Activated T-helper 2 cell treated with anti-CD3 and anti-CD28 coated beads, Interferon-gamma antibody, Interleukin-2, Interleukin-4, amounts not matched to agents 10 μg/mL and 5 μg/mL and 100 μg/mL, durations not matched to agents 14 hours and 24 hours and 36 hours (primary cell): Measurements from ENCODE around the gene CKAP5. TPM values are rescaled to one million over a fixed set of nuclear protein-coding genes. Genes with fewer than 3 reads are reported as not detected.

Source experiments
- DNase-seq: peaks from one replicate; pipeline ENCODE4 v3.0.0; 2021; ENCODE audit warnings: low spot score
- H3K27ac Mint-ChIP-seq: one replicate; pipeline ENCODE4 v1.8.0; 2021; ENCODE audit warnings: mixed read lengths
- H3K27me3 Mint-ChIP-seq: one replicate; pipeline ENCODE4 v1.8.0; 2021; ENCODE audit warnings: low read depth, mixed read lengths
- H3K36me3 Mint-ChIP-seq: one replicate; pipeline ENCODE4 v1.8.0; 2021; ENCODE audit warnings: low read depth, mixed read lengths
- H3K4me1 Mint-ChIP-seq: one replicate; pipeline ENCODE4 v1.8.0; 2021; ENCODE audit warnings: low read depth, mixed read lengths
- H3K4me3 Mint-ChIP-seq: one replicate; pipeline ENCODE4 v1.8.0; 2021; ENCODE audit warnings: low read depth, mild to moderate bottlenecking, moderate library complexity, mixed read lengths
- H3K9me3 Mint-ChIP-seq: one replicate; pipeline ENCODE4 v1.8.0; 2021; ENCODE audit warnings: mixed read lengths
- intact Hi-C: fragments of 100-400 bp; cut with micrococcal nuclease; formaldehyde crosslinking; loops from one replicate; pipeline ENCODE4 v1.15.1; 2023
- total RNA-seq: library from RNA; stranded (reverse); gene quantifications from 2 replicates; pipeline ENCODE4 v1.2.3, GENCODE V29; 2022

CKAP5 gene
- total RNA-seq, 1 donor from 2014 or later: 127 TPM

GRCh38 chr11:46695345-46696211 is 150.5 kb downstream of the CKAP5 start:
- intact Hi-C loops: no loop called here
- no peaks in the 10 kb centered on the region for H3K27me3 Mint-ChIP-seq
- H3K4me1 Mint-ChIP-seq: peaks cover 18% of the 10 kb centered on the region
- no peaks in the 10 kb centered on the region for H3K9me3 Mint-ChIP-seq
- no peak overlapping the region for H3K4me3 Mint-ChIP-seq
- H3K36me3 Mint-ChIP-seq: peaks cover 30% of the 10 kb centered on the region
- DNase-seq: no peak
- no peak overlapping the region for H3K27ac Mint-ChIP-seq

DNA sequence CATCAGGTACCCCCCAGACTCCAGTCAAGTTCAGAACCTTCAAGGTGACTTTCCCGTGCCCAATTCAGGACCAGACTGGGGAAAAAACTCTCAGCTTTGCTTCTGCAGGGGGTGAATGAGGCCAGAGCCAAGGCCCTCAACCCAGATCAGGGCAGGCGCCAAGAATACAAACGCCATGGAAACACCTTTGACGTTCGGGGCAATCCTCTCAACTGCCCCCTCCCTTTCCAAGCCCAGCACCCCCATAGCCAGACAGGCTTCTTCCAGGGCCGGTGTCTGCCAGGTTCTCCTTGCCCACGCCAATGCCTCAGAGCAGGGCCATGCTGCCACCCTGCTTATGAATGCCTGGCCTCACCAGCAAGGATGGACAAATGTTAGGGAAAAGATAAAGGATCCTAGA is 151.5 kb downstream of the CKAP5 start:
- DNase-seq: no peak
- no peak overlapping the region for H3K4me3 Mint-ChIP-seq
- H3K27ac Mint-ChIP-seq: no peak overlapping the region
- peaks cover 28% of the 10 kb centered on the region for H3K36me3 Mint-ChIP-seq
- no peaks in the 10 kb centered on the region for H3K27me3 Mint-ChIP-seq
- peaks cover 19% of the 10 kb centered on the region for H3K4me1 Mint-ChIP-seq
- intact Hi-C loops: no loop called here
- H3K9me3 Mint-ChIP-seq: no peaks in the 10 kb centered on the region

- DNase-seq: no peak
- Mint-ChIP-seq H3K4me1 (peaks cover 17% of the 10 kb centered on the region), H3K9me3 (no peaks in the 10 kb centered on the region), H3K27ac (no peak overlapping the region), H3K4me3 (no peak overlapping the region), H3K36me3 (peaks cover 30% of the 10 kb centered on the region), H3K27me3 (no peaks in the 10 kb centered on the region)
- intact Hi-C loops: no loop called here
These were observed 152.0 kb downstream of the CKAP5 start for GRCh38 chr11:46694072-46694471.

DNA sequence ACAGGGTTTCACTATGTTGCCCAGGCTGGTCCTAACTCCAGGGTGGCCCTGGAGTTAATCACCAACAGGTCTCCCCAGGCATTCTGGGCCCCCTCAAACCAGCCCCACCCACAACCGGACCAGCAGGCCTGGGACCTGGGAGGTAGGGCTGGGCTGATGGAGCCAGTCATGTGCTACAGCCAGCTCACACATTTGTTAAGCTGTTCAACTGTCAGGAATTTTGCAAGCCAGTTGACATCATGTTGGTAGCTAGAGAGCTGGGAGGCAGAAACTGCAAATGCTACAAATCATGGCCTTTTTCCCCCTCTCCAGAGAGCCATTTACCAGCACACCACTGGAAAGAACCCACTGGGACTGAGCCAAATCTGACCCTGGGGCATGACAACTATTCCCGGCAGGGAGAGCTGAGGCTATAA is 152.5 kb downstream of the CKAP5 start:
- H3K27ac Mint-ChIP-seq: no peak overlapping the region
- H3K27me3 Mint-ChIP-seq: no peaks in the 10 kb centered on the region
- H3K4me1 Mint-ChIP-seq: peaks cover 12% of the 10 kb centered on the region
- intact Hi-C loops: no loop called here
- peaks cover 32% of the 10 kb centered on the region for H3K36me3 Mint-ChIP-seq
- H3K9me3 Mint-ChIP-seq: no peaks in the 10 kb centered on the region
- no peak overlapping the region for H3K4me3 Mint-ChIP-seq
- no peak for DNase-seq

Other genes starting within 250 kb of the CKAP5 start
- 3.8 and 4.7 TPM in 2 replicates for gene HARBI1, start 229.1 kb downstream of the CKAP5 start, total RNA-seq
- gene ATG13, start 228.7 kb downstream of the CKAP5 start, total RNA-seq: 58.0 and 58.1 TPM in 2 replicates
- gene ARHGAP1, start 145.7 kb downstream of the CKAP5 start, total RNA-seq: 58.8 and 66.8 TPM in 2 replicates
- gene ZNF408, start 145.2 kb downstream of the CKAP5 start, total RNA-seq: 10.2 and 12.2 TPM in 2 replicates
- gene F2, start 127.1 kb downstream of the CKAP5 start, total RNA-seq: 0.11 TPM in 1 of 2 replicates, not detected in the other
- gene LRP4, start 72.3 kb upstream of the CKAP5 start, total RNA-seq: 0.07 and 0.21 TPM in 2 replicates
- 17.8 and 19.0 TPM in 2 replicates for gene CSTPP1, start 90.5 kb upstream of the CKAP5 start, total RNA-seq